Measurements from ENCODE around the gene RNF213.
A peak's percentile ranks its signal among the peaks of the same experiment; 100 is the strongest.
"Not testable (repeated sequence)": the region's sequence is repeated elsewhere in the genome, so short reads cannot be mapped to it uniquely, and the experiment has no call there.

RNF213 gene

GRCh38 chr17:80397686-80398085 lies 137.0 kb downstream of the RNF213 start:
- DNase-seq: no peak

GRCh38 chr17:80401086-80401485 lies 140.4 kb downstream of the RNF213 start:
- DNase-seq: not testable (repeated sequence)

- not testable (repeated sequence) for DNase-seq
Observed at GRCh38 chr17:80402102-80402501, 141.4 kb downstream of the RNF213 start.

GRCh38 chr17:80402959-80403358 lies 142.3 kb downstream of the RNF213 start:
- no peak for DNase-seq

- DNase-seq: no peak
Observed at GRCh38 chr17:80406146-80406545, 145.5 kb downstream of the RNF213 start.

- not testable (repeated sequence) for DNase-seq
Observed at GRCh38 chr17:80407917-80408316, 147.3 kb downstream of the RNF213 start.

- peak; percentile 15 for DNase-seq
Observed at GRCh38 chr17:80408872-80409271, 148.2 kb downstream of the RNF213 start.

GRCh38 chr17:80409626-80410025 lies 149.0 kb downstream of the RNF213 start:
- DNase-seq: peak; percentile 6

GRCh38 chr17:80410441-80411087 lies 149.9 kb downstream of the RNF213 start:
- peak; percentile 7 for DNase-seq

- DNase-seq: peak; percentile 11
Observed at GRCh38 chr17:80413771-80414507, 153.3 kb downstream of the RNF213 start.

GRCh38 chr17:80414508-80414802 lies 153.8 kb downstream of the RNF213 start:
- DNase-seq: no peak

- peak; percentile 95 for DNase-seq
Observed at GRCh38 chr17:80414803-80415625, 154.4 kb downstream of the RNF213 start, which contains the start of gene ENDOV. TSS of gene ENDOV (plus strand) at chr17:80415167. CDS start at chr17:80415195, 28 bp downstream.

GRCh38 chr17:80415626-80416137 lies 155.0 kb downstream of the RNF213 start:
- no peak for DNase-seq

GRCh38 chr17:80416260-80416939 lies 155.7 kb downstream of the RNF213 start:
- DNase-seq: peak; percentile 12

GRCh38 chr17:80416940-80417293 lies 156.3 kb downstream of the RNF213 start:
- peak; percentile 9 for DNase-seq

- DNase-seq: peak; percentile 2
Observed at GRCh38 chr17:80418589-80418988, 157.9 kb downstream of the RNF213 start.

GRCh38 chr17:80419255-80419654 lies 158.6 kb downstream of the RNF213 start:
- peak; percentile 15 for DNase-seq

GRCh38 chr17:80421381-80422090 lies 160.9 kb downstream of the RNF213 start:
- peak; percentile 17 for DNase-seq

GRCh38 chr17:80422276-80422675 lies 161.6 kb downstream of the RNF213 start:
- DNase-seq: peak; percentile 12

- peak; percentile 17 for DNase-seq
Observed at GRCh38 chr17:80422981-80423380, 162.3 kb downstream of the RNF213 start.

- DNase-seq: peak; percentile 18
Observed at GRCh38 chr17:80423536-80424225, 163.0 kb downstream of the RNF213 start.

All from right hindlimb (tissue), 1 donor.